Esophagus squamous epithelium (tissue), 5 donors: ENCODE results near the gene MYO18A. TPM values are rescaled to one million over a fixed set of nuclear protein-coding genes. Genes with fewer than 3 reads are reported as not detected.

Experiments used
- DNase-seq: peaks from one replicate; lab custom pipeline; 2025; lab: John Stamatoyannopoulos, UW
- H3K27ac ChIP-seq, 4 donors: fragments of 200-600 bp; sonication (generic); one replicate each; pipeline ENCODE4 v1.5.1; 2016 to 2019; ENCODE audit warnings: mild to moderate bottlenecking in 1 of 4
- H3K27me3 ChIP-seq, 4 donors: fragments of 200-600 bp; sonication (generic); 1 replicate in 3 of 4; 2 replicates in 1 of 4; pipeline versions ENCODE4 v1.5.1 to v1.6.0; 2017 to 2021; ENCODE audit warnings: antibody characterized with exemption in 1 of 4
- H3K36me3 ChIP-seq, 3 donors: fragments of 200-600 bp; sonication (generic); one replicate each; pipeline ENCODE4 v1.5.1; 2016 to 2019
- H3K4me1 ChIP-seq, 3 donors: fragments of 200-600 bp; sonication (generic); one replicate each; pipeline ENCODE4 v1.5.1; 2017 to 2019
- H3K4me3 ChIP-seq, 4 donors: fragments of 200-600 bp; sonication (generic); 1 replicate in 3 of 4; 2 replicates in 1 of 4; pipeline ENCODE4 v1.5.1; 2016 to 2019; ENCODE audit warnings: mild to moderate bottlenecking in 2 of 4, moderate library complexity in 1 of 4
- H3K9me3 ChIP-seq, 3 donors: fragments of 200-600 bp; sonication (generic); one replicate each; pipeline ENCODE4 v1.5.1; 2016 to 2019
- POLR2A ChIP-seq, 4 donors: fragments of 450-650 bp; IDR thresholded peaks; one replicate each; pipeline ENCODE4 v1.6.1; 2017; ENCODE audit warnings: antibody characterized with exemption in 4 of 4, mild to moderate bottlenecking in 4 of 4, moderate library complexity in 3 of 4
- whole genome bisulfite sequencing, 2 donors: methylation state at CpG; one replicate each; pipeline ENCODE4 v1.1.5; 2018; 5-methylcytosine and 5-hydroxymethylcytosine counted together
- intact Hi-C: fragments of 100-400 bp; cut with DNase I; formaldehyde crosslinking; loops from one replicate; pipeline ENCODE4 v1.15.0; 2022
- total RNA-seq, 4 donors: library from RNA; depleted of rRNA; stranded (reverse); fragments of >200 nt; gene quantifications; one replicate each; pipeline ENCODE4 v1.1.0, GENCODE V29; 2016
- TF ChIP-seq, protein P1 (sequence below), 6 experiments: fragments of 450-650 bp in 4 of 6; fragments of 200-600 bp in 2 of 6; sonication (generic) in 2 of 6; IDR thresholded peaks; one replicate each; pipeline ENCODE4 v1.5.1; 2016 to 2019; ENCODE audit warnings: antibody characterized with exemption in 6 of 6, mild to moderate bottlenecking in 4 of 6, moderate library complexity in 4 of 6
- donor health status: DM: yes; HTN: yes; CAD: no.

Gene MYO18A
- total RNA-seq, 4 donors from 2014 or later: 44.0 to 74.9 (median 68.5) TPM

DNA sequence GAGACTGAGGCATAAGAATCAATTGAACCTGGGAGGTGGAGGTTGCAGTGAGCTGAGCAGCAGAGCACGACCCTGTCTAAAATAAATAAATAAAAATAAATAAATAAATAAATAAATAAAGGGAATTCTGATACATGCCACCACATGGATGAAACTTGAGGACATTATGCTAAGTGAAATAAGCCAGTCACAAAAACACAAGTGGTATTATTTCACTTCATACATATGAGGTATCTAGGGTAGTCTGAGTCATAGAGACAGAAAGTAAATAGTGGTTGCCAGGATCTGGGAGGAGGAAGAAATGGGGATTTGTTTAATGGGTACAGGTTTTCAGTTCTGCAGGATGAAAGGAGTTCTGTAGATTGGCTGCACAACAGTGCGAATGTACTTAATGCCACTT lies 120.9 kb downstream of the MYO18A start:
- 60 to 61% methylated on average over 2 of the region's 2 CpGs for WGBS, 2 donors
- Histone ChIP-seq H3K27me3 (peaks cover 0 to 6% (median 0%) of the 10 kb centered on the region in 4 donors), H3K9me3 (no peaks in the 10 kb centered on the region), H3K27ac (no peak overlapping the region), H3K4me3 (no peak overlapping the region), H3K4me1 (no peaks in the 10 kb centered on the region), H3K36me3 (no peaks in the 10 kb centered on the region)
- TF ChIP-seq, protein P1, sequence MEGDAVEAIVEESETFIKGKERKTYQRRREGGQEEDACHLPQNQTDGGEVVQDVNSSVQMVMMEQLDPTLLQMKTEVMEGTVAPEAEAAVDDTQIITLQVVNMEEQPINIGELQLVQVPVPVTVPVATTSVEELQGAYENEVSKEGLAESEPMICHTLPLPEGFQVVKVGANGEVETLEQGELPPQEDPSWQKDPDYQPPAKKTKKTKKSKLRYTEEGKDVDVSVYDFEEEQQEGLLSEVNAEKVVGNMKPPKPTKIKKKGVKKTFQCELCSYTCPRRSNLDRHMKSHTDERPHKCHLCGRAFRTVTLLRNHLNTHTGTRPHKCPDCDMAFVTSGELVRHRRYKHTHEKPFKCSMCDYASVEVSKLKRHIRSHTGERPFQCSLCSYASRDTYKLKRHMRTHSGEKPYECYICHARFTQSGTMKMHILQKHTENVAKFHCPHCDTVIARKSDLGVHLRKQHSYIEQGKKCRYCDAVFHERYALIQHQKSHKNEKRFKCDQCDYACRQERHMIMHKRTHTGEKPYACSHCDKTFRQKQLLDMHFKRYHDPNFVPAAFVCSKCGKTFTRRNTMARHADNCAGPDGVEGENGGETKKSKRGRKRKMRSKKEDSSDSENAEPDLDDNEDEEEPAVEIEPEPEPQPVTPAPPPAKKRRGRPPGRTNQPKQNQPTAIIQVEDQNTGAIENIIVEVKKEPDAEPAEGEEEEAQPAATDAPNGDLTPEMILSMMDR (IDR thresholded peaks at IDR 0.05): no peak
- no peak for TF ChIP-seq POLR2A (IDR thresholded peaks at IDR 0.05)
- no peak for DNase-seq
- intact Hi-C loops: no loop called here

DNA sequence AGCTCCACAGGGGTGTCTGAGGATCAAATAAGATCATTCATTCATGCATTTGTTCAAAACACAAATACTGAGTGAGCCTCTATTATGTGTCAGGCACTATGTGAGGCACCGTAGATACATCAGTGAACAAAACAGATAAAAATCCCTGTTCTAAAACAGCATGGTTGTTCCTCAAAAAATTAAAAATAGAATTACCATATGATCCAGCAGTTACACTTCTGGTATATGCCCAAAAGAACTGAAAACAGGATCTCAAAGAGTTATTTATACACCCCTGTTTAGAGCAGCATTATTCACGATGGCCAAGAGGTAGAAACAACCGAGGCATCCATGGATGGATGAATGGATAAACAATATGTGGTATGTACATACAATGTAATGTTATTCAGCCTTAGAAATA lies 121.8 kb downstream of the MYO18A start:
- TF ChIP-seq, protein P1 (IDR thresholded peaks at IDR 0.05): no peak
- TF ChIP-seq POLR2A (IDR thresholded peaks at IDR 0.05): no peak
- Histone ChIP-seq H3K36me3 (no peaks in the 10 kb centered on the region), H3K4me1 (no peaks in the 10 kb centered on the region), H3K9me3 (no peaks in the 10 kb centered on the region), H3K27ac (no peak overlapping the region), H3K27me3 (peaks cover 0 to 6% (median 0%) of the 10 kb centered on the region in 4 donors), H3K4me3 (no peak overlapping the region)
- no peak for DNase-seq
- intact Hi-C loops: no loop called here
- 84 to 98% methylated on average over 3 of the region's 3 CpGs for WGBS, 2 donors

DNA sequence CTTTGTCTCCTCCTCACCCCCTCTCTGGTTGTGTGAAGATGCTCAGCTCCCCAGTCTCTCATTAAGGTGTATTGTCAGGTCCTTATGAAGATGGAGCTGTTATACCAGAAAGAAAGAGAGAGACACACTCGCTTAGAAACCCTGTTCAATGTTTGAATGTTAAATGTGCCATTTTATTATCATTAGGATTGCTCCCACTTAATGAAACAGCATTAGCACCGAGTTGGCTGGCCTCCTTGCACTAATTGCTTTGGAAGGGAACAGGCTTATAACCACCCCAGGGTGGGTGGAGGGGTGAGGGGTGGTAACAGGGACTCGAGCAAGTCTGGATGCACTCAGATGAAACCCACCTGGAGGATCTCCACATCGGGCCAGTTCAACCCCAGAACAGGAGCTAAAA lies 122.8 kb downstream of the MYO18A start:
- H3K27me3 ChIP-seq: peaks cover 0 to 6% (median 0%) of the 10 kb centered on the region in 4 donors
- H3K9me3 ChIP-seq: no peaks in the 10 kb centered on the region
- whole genome bisulfite sequencing, 2 donors: 61 to 66% methylated on average over 4 of the region's 4 CpGs
- H3K4me1 ChIP-seq: no peaks in the 10 kb centered on the region
- H3K4me3 ChIP-seq: no peak overlapping the region
- intact Hi-C loops: no loop called here
- no peak for DNase-seq
- no peak overlapping the region for H3K27ac ChIP-seq
- TF ChIP-seq POLR2A (IDR thresholded peaks at IDR 0.05): no peak
- TF ChIP-seq, protein P1 (IDR thresholded peaks at IDR 0.05): no peak
- no peaks in the 10 kb centered on the region for H3K36me3 ChIP-seq

DNA sequence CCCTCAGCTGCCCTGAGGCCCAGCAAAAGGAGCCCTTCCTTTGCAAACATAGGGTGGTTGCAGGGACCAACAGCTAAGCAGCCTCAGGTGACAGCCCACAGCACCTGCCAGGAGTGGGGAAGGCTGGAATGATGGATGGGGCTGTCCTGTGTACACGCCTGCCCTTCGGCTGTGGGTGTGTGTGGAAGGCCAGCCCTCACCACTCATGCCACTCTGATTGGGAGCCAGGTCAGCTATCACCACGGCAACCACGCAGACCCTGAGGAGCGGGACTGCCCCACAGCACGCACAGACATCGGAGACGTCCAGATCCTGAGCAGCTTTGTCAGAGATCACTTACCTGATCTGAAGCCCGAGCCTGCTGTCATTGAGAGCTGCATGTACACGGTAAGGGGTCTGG lies 125.4 kb downstream of the MYO18A start:
- DNase-seq: no peak
- 75% methylated on average over 8 of the region's 10 CpGs; no CpG with 5 or more reads in 1 of the 2 donors for WGBS, 2 donors
- H3K27ac ChIP-seq: no peak overlapping the region
- no peak overlapping the region for H3K4me3 ChIP-seq
- no peaks in the 10 kb centered on the region for H3K4me1 ChIP-seq
- no peaks in the 10 kb centered on the region for H3K9me3 ChIP-seq
- H3K36me3 ChIP-seq: no peaks in the 10 kb centered on the region
- TF ChIP-seq POLR2A (IDR thresholded peaks at IDR 0.05): no peak
- TF ChIP-seq, protein P1 (IDR thresholded peaks at IDR 0.05): no peak
- peaks cover 0 to 10% (median 0%) of the 10 kb centered on the region in 4 donors for H3K27me3 ChIP-seq
- intact Hi-C loops: no loop called here

DNA sequence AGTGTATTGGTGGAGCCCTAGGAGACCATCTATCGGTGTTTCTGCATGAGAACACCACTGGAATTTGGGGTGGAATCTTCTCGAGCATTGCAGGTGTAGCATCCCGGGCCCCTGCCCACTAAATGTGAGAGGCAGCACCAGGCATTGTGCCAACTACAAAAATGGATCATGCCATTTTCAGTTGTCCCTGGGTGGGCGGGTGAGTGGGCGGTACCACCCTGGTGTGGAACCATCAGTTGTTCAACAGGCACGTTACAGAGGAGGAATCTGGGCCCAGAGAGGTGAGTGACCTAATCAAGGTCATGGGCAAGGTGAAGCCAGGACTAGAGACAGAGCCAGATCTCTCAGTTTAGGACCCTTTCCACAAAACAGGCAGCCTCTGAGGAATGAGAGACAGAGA lies 128.5 kb downstream of the MYO18A start:
- H3K4me1 ChIP-seq: no peaks in the 10 kb centered on the region
- DNase-seq: no peak
- no peaks in the 10 kb centered on the region for H3K36me3 ChIP-seq
- TF ChIP-seq, protein P1 (IDR thresholded peaks at IDR 0.05): no peak
- TF ChIP-seq POLR2A (IDR thresholded peaks at IDR 0.05): no peak
- H3K9me3 ChIP-seq: no peaks in the 10 kb centered on the region
- intact Hi-C loops: no loop called here
- WGBS, 2 donors: 75 to 83% methylated on average over 6 of the region's 6 CpGs
- H3K4me3 ChIP-seq: no peak overlapping the region
- H3K27ac ChIP-seq: no peak overlapping the region
- peaks cover 0 to 23% (median 0%) of the 10 kb centered on the region in 4 donors for H3K27me3 ChIP-seq
